ENCODE measurements around the gene SEMA3B.

Gene SEMA3B

GRCh38 chr3:50293079-50293801 is 24.3 kb downstream of the SEMA3B start:
- Histone ChIP-seq H3K36me3 (ENCODE audit: low read depth) (peaks cover 25% of the 10 kb centered on the region), H3K4me3 (ENCODE audit: severe bottlenecking) (no peak overlapping the region), H3K27ac (ENCODE audit: poor library complexity, severe bottlenecking) (peak overlapping the region; percentile 70), H3K27me3 (ENCODE audit: insufficient read depth, poor library complexity, severe bottlenecking) (no peaks in the 10 kb centered on the region), H3K4me1 (ENCODE audit: insufficient read depth, poor library complexity, severe bottlenecking) (no peaks in the 10 kb centered on the region), H3K9me3 (ENCODE audit: severe bottlenecking) (no peaks in the 10 kb centered on the region)
- TF ChIP-seq, protein P1, sequence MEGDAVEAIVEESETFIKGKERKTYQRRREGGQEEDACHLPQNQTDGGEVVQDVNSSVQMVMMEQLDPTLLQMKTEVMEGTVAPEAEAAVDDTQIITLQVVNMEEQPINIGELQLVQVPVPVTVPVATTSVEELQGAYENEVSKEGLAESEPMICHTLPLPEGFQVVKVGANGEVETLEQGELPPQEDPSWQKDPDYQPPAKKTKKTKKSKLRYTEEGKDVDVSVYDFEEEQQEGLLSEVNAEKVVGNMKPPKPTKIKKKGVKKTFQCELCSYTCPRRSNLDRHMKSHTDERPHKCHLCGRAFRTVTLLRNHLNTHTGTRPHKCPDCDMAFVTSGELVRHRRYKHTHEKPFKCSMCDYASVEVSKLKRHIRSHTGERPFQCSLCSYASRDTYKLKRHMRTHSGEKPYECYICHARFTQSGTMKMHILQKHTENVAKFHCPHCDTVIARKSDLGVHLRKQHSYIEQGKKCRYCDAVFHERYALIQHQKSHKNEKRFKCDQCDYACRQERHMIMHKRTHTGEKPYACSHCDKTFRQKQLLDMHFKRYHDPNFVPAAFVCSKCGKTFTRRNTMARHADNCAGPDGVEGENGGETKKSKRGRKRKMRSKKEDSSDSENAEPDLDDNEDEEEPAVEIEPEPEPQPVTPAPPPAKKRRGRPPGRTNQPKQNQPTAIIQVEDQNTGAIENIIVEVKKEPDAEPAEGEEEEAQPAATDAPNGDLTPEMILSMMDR (IDR thresholded peaks at IDR 0.05; ENCODE audit: poor library complexity, severe bottlenecking) = no peak
- DNase-seq (ENCODE audit: low spot score) = no peak
- ATAC-seq (ENCODE audit: low read depth) = no peak

- no peak for ATAC-seq (ENCODE audit: low read depth)
- TF ChIP-seq, protein P1 (IDR thresholded peaks at IDR 0.05; ENCODE audit: poor library complexity, severe bottlenecking) = no peak
- Histone ChIP-seq H3K4me1 (ENCODE audit: insufficient read depth, poor library complexity, severe bottlenecking) (no peaks in the 10 kb centered on the region), H3K36me3 (ENCODE audit: low read depth) (peaks cover 17% of the 10 kb centered on the region), H3K27ac (ENCODE audit: poor library complexity, severe bottlenecking) (no peak overlapping the region), H3K9me3 (ENCODE audit: severe bottlenecking) (no peaks in the 10 kb centered on the region), H3K27me3 (ENCODE audit: insufficient read depth, poor library complexity, severe bottlenecking) (no peaks in the 10 kb centered on the region), H3K4me3 (ENCODE audit: severe bottlenecking) (no peak overlapping the region)
- DNase-seq (ENCODE audit: low spot score) = no peak
These were observed 25.1 kb downstream of the SEMA3B start for GRCh38 chr3:50294089-50294488.

- Histone ChIP-seq H3K4me1 (ENCODE audit: insufficient read depth, poor library complexity, severe bottlenecking) (peaks cover under 1% of the 10 kb centered on the region), H3K27ac (ENCODE audit: poor library complexity, severe bottlenecking) (no peak overlapping the region), H3K27me3 (ENCODE audit: insufficient read depth, poor library complexity, severe bottlenecking) (no peaks in the 10 kb centered on the region), H3K4me3 (ENCODE audit: severe bottlenecking) (no peak overlapping the region), H3K36me3 (ENCODE audit: low read depth) (peaks cover 10% of the 10 kb centered on the region), H3K9me3 (ENCODE audit: severe bottlenecking) (no peaks in the 10 kb centered on the region)
- no peak for DNase-seq (ENCODE audit: low spot score)
- TF ChIP-seq, protein P1 (IDR thresholded peaks at IDR 0.05; ENCODE audit: poor library complexity, severe bottlenecking) = no peak
- no peak for ATAC-seq (ENCODE audit: low read depth)
These were observed 25.8 kb downstream of the SEMA3B start for GRCh38 chr3:50294492-50295403.

DNA sequence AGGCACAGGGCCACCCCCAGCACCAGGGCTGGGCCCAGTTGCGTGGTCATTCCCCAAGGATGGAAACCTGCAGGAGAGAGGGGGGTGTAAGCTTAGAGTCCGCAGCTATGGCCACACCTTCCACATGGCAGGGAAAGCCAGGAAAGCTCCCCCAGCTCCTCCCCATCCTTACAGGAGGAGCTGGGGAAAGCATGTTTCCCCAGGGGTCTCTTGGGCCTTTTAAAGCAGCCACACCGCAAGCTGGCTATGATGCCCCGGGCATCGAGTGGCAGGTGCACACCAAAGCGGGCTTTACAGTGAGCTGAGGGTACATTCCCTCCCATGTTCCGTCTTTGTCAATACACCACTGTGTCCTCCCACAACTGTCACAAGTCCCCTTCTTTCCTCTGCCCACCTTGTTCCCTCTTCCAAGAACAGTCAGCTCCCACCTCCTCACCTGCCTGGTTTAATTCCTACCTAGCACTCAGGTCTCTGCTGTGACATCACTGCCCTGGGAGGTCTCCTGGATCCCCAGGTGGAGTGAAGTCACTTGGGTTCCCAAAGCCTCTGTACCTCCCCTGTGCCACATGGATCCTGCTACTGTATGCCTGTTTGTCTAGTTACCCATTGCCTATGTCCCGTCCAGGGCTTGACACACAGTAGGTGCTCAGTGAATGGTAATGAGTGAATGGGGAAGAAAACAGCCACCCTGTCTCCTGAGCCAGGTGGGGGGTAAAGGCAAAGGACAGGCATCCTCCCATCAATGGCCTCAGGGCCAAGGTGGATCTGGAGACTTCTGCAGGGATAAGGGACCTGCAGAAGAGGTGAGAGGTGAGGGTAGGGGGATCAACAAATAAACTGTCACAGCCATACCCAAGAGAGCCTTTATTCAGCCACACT is 26.8 kb downstream of the SEMA3B start:
- Histone ChIP-seq H3K27ac (ENCODE audit: poor library complexity, severe bottlenecking) (no peak overlapping the region), H3K4me1 (ENCODE audit: insufficient read depth, poor library complexity, severe bottlenecking) (peaks cover 9% of the 10 kb centered on the region), H3K4me3 (ENCODE audit: severe bottlenecking) (no peak overlapping the region), H3K36me3 (ENCODE audit: low read depth) (no peaks in the 10 kb centered on the region; the same call in 1 of the 2 replicates), H3K9me3 (ENCODE audit: severe bottlenecking) (no peaks in the 10 kb centered on the region), H3K27me3 (ENCODE audit: insufficient read depth, poor library complexity, severe bottlenecking) (no peaks in the 10 kb centered on the region)
- ATAC-seq (ENCODE audit: low read depth) (no peak), DNase-seq (ENCODE audit: low spot score) (no peak)
- TF ChIP-seq, protein P1 (IDR thresholded peaks at IDR 0.05; ENCODE audit: poor library complexity, severe bottlenecking) = no peak

All from RWPE2 (cell line).